ENCODE results near the gene ACO2.

DNA sequence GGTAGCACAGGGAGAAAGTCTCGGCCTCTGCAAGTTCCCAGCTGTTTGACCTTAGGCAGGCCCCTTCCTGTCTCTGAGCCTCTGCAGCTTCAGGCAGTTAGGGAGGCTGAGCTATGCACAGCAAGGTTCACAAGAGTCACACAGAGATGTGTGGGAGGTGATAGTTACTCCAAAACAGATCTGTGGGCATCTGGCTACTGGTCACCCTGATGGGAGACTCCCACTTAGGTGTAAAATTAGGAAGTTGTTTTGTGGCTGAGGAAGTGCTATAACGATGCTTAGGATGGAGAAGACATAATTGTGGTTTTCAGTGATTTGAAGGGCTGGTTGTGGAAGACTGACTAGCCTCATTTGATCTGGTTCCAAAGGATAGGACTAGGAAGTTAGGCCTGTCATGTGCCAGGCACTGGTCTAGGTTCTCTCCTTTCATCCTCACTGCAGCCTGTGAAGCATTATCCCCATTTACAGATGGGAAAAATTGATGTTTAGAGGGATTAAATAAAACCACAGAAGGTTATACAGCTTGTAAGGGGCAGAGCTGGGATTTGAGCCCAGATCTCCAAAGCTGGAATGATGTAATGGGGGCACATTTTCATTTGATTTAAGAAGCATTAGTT lies 13.5 kb downstream of the ACO2 start:
- TF ChIP-seq POLR2A (IDR thresholded peaks at IDR 0.05) = no peak
- TF ChIP-seq, protein P1, sequence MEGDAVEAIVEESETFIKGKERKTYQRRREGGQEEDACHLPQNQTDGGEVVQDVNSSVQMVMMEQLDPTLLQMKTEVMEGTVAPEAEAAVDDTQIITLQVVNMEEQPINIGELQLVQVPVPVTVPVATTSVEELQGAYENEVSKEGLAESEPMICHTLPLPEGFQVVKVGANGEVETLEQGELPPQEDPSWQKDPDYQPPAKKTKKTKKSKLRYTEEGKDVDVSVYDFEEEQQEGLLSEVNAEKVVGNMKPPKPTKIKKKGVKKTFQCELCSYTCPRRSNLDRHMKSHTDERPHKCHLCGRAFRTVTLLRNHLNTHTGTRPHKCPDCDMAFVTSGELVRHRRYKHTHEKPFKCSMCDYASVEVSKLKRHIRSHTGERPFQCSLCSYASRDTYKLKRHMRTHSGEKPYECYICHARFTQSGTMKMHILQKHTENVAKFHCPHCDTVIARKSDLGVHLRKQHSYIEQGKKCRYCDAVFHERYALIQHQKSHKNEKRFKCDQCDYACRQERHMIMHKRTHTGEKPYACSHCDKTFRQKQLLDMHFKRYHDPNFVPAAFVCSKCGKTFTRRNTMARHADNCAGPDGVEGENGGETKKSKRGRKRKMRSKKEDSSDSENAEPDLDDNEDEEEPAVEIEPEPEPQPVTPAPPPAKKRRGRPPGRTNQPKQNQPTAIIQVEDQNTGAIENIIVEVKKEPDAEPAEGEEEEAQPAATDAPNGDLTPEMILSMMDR (IDR thresholded peaks at IDR 0.05) = no peak
